Measurements from ENCODE around the gene HES4.
A peak's percentile ranks its signal among the peaks of the same experiment; 100 is the strongest.
"Not testable (repeated sequence)": the region's sequence is repeated elsewhere in the genome, so short reads cannot be mapped to it uniquely, and the experiment has no call there.

HES4 gene

DNA sequence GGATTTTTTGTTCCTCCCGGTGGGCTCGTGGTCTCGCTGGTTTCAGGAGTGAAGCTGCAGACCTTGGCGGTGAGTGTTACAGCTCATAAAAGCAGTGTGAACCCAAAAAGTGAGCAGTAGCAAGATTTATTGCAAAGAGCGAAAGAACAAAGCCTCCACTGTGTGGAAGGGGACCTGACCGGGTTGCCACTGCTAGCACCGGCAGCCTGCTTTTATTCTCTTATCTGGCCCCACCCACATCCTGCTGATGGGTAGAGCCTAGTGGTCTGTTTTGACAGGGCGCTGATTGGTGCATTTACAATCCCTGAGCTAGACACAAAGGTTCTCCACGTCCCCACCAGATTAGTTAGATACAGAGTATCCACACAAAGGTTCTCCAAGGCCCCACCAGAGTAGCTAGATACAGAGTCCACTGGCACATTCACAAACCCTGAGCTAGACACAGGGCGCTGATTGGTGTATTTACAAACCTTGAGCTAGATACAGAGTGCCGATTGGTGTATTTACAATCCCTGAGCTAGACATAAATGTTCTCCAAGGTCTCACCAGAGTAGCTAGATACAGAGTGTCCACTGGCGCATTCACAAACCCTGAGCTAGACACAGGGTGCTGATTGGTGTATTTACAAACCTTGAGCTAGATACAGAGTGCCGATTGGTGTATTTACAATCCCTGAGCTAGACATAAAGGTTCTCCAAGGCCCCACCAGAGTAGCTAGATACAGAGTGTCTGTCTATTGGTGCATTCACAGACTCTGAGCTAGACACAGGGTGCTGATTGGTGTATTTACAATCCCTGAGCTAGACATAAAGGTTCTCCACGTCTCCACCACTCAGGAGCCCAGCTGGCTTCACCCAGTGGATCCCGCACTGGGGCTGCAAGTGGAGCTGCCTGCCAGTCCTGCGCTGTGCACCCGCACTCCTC lies 17.8 kb upstream of the HES4 start:
- DNase-seq (ENCODE audit: low read depth): not testable (repeated sequence)

GRCh38 chr1:1014799-1015681 lies 15.1 kb upstream of the HES4 start:
- DNase-seq (ENCODE audit: low read depth): no peak

DNA sequence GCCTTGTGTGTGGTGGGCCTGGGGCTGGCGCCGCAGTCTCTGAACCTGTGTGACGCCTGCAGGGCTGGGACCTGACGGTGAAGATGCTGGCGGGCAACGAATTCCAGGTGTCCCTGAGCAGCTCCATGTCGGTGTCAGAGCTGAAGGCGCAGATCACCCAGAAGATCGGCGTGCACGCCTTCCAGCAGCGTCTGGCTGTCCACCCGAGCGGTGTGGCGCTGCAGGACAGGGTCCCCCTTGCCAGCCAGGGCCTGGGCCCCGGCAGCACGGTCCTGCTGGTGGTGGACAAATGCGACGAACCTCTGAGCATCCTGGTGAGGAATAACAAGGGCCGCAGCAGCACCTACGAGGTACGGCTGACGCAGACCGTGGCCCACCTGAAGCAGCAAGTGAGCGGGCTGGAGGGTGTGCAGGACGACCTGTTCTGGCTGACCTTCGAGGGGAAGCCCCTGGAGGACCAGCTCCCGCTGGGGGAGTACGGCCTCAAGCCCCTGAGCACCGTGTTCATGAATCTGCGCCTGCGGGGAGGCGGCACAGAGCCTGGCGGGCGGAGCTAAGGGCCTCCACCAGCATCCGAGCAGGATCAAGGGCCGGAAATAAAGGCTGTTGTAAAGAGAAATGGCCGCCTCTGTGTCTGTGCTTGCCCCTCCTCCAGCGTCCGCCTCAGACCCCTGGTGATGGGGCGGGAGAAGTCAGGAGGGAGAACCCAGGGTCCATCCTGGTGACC lies 14.2 kb upstream of the HES4 start:
- no peak for DNase-seq (ENCODE audit: low read depth)

GRCh38 chr1:1013105-1013921 lies 13.4 kb upstream of the HES4 start, which contains the start of gene ISG15:
TSS of gene ISG15 (plus strand) at chr1:1013497. CDS start at chr1:1013574, 77 bp downstream.
- peak; percentile 79 for DNase-seq (ENCODE audit: low read depth)

DNA sequence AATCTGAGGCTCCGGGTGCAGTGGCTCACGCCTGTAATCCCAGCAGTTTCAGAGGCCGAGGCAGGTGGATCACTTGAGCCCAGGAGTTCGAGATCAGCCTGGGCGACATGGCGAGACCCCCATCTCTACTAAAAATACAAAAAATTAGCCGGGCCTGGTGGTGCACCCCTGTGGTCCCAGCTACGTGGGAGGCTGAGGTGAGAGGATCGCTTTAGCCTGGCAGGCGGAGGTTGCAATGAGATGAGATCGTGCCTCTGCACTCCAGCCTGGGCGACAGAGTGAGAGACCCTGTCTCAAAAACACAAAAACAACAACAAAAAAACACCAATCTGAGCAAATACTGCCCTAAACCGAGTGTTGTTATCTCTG lies 12.8 kb upstream of the HES4 start:
- not testable (repeated sequence) for DNase-seq (ENCODE audit: low read depth)

- DNase-seq (ENCODE audit: low read depth): no peak
Measured at GRCh38 chr1:1011396-1011949, 11.6 kb upstream of the HES4 start.

DNA sequence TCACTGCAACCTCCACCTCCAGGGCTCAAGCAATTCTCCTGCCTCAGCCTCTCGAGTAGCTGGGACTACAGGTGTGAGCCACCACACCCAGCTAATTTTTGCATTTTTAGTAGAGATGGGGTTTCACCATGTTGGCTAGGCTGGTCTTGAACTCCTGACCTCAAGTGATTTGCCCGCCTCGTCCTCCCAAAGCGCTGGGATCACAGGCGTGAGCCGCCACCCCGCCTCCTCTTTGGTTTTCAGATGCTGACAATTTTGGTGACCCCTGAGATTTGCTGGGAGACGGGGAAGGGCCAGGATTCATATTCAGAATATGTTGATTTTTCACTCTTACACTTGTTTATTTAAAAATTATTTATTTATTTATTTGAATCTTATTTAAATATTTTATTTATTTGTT lies 10.2 kb upstream of the HES4 start:
- DNase-seq (ENCODE audit: low read depth): not testable (repeated sequence)

- DNase-seq (ENCODE audit: low read depth): no peak
Measured at GRCh38 chr1:1006305-1007159, 6.6 kb upstream of the HES4 start.

GRCh38 chr1:1005774-1006304 lies 5.9 kb upstream of the HES4 start:
- DNase-seq (ENCODE audit: low read depth): no peak

DNA sequence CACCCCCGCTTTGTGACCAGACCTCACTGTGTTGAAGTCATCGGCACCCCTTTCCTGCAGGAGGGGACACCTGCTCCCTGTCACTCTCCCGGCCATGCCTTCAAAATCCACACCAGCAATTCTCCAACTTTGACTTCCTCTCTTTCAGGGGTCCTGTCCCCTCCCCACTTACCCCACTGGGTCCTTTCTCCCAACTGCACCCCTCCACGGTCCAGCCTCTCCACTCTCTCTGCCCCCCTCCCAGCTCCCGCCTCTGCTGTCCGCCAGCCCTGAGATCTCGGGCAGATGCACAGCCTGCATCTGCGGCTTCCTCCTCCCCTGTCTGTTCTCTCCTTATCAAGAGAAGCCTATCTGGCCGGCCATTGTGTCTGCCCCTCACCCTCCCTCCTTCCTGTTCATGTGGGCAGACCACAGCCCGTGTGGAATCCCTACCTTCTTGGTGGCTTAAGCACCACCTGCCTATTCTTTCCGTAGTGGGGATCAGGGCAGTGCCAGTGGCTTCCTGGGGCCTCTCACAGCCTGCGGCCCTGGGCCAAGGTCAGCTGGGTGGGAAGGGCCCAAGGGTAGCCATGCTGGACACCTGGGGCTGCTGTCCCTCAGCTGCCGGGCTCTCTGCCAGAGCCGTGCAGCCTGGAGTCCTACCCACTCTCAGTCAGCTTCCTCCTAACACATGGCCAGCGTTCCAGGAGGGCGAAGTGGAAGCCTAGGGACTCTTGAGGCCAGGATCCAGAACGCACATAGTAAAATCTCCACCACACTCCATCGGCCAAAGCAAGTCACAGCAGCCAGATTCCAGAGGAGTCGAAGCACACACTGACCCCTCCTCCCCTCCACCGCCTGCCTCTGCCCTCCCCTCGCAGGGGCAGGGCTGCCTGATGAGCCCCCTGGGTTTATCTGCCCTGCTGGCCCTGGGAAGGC lies 5.1 kb upstream of the HES4 start:
- no peak for DNase-seq (ENCODE audit: low read depth)

DNA sequence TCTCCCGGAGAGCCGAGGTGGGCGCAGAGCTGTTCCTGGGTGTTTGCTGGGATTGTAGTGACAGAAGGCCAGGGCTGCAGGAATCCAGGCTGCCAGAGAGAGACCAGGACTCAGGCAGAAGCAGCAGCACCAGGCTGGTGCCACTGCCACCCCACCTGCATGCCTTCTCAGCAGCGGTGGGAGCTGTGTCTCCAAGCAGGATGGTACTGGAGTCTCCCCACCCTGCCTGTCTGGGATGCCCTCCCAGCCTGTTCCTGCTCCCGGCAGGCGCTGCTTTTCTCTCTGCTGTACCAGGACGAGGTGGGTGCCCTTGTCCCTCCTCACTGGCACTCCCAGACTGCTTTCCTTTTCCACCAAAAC lies 4.5 kb upstream of the HES4 start:
- DNase-seq (ENCODE audit: low read depth): no peak

DNA sequence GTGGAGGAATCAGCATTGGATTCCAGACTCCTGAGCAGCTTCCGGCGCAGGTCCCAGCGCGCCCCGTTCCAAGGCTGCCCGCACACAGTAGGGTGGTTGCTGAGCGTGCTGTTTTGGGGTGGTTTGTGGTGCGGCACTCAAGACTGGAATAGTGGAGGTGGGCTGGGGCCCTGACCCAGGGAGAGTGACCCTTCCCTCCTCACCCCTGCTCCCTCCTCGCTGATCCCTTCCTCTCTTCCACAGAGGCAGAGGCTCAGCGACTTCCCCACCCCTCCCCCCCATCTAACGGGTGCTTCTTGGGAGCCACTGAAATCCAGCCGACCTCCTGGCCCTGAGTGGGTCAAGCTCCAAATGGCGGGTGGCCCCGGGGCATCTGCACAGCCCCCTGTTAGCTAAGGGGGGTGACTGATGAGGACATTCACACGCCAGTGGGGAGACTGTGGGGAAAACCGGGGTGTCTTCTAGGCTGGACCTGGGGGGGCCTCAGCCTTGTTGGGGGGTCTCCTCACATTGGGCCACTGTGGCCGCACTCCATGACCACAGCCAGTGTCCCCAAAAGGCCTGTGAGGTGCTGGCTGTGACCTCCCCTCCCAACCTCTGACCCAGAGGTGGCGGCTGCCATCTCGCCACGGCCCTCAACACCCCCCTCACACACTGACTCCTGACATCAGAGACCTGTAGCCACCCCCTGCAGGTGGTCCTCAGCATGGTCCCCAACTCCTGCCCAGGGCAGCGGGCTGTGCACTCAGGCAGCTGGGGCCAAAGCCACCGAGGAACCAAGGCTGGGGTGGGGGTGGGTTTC lies 3.9 kb upstream of the HES4 start:
- DNase-seq (ENCODE audit: low read depth): no peak

DNA sequence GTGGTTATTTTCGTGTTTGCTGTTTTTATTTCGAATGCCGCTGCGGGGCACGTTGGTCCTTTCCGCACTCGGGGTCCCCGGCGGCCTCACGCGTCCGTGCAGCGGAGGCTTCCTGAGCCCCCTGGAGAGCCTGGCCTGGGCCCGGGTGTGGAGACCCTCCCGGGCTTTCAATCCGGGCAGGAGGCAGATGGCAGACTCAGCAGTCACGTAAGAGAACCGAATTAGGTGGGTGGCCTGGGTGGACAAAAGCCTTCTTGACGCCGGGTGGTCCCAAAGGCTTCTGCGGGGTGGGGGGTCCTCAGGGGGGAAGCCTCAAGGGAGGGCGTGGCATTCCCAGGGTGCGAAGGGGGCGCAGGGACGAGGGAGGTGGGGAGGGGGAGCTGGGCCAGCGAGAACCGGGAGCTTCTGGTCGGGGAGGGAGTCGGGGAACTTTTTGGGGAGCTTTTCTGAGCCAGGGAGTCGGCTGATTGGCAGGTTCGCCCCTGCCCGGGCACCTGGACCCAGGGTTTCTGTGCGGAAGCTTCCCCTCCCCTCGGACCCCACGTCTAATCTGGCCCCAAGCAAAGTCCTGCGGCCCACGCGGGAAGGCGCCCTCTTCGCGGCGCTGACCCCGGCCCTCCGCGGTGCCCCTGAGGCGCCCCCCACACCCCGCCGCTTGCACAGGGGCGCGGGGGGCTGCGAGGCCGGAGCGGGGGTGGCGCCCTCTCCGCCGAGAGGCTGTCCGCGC lies 1.3 kb upstream of the HES4 start:
- DNase-seq (ENCODE audit: low read depth): no peak

- DNase-seq (ENCODE audit: low read depth): peak; percentile 44
Measured at GRCh38 chr1:1000357-1001056, 610 bp upstream of the HES4 start.

GRCh38 chr1:998995-999724 lies 737 bp downstream of the HES4 start:
- DNase-seq (ENCODE audit: low read depth): no peak

DNA sequence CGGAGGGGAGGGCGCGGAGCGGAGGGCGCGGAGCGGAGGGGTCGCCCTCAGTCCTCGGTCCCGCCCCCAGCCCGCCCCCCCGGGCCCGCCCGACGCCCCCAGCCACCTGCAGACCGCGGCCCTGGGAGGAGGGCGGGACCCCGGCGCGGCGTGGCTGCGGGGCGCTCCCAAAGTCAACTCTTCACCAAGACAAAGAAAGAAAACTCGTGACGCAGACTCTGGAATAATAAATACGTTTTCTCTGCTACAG lies 1.2 kb downstream of the HES4 start:
- DNase-seq (ENCODE audit: low read depth): no peak
